Osteocyte (in vitro differentiated cells): Measurements from ENCODE around the gene SLC4A5. TPM values are rescaled to one million over a fixed set of nuclear protein-coding genes. Genes with fewer than 3 reads are reported as not detected.
"Not testable (repeated sequence)": the region's sequence is repeated elsewhere in the genome, so short reads cannot be mapped to it uniquely, and the experiment has no call there.

ENCODE experiments used
- DNase-seq: peaks from one replicate; pipeline ENCODE4 v3.0.0; 2021; ENCODE audit warnings: mixed read lengths; ENCODE audit not compliant: unreplicated experiment; ENCODE audit errors: extremely low spot score
- H3K27ac Mint-ChIP-seq: one replicate; pipeline ENCODE4 v1.8.0; 2021; ENCODE audit warnings: mild to moderate bottlenecking, mixed read lengths; ENCODE audit not compliant: unreplicated experiment
- H3K27me3 Mint-ChIP-seq: one replicate; pipeline ENCODE4 v1.8.0; 2021; ENCODE audit warnings: mixed read lengths; ENCODE audit not compliant: unreplicated experiment
- H3K36me3 Mint-ChIP-seq: one replicate; pipeline ENCODE4 v1.8.0; 2021; ENCODE audit warnings: mixed read lengths; ENCODE audit not compliant: unreplicated experiment
- H3K4me1 Mint-ChIP-seq: one replicate; pipeline ENCODE4 v1.8.0; 2021; ENCODE audit warnings: mixed read lengths; ENCODE audit not compliant: unreplicated experiment
- H3K4me3 Mint-ChIP-seq: one replicate; pipeline ENCODE4 v1.8.0; 2021; ENCODE audit warnings: mild to moderate bottlenecking, moderate library complexity, mixed read lengths; ENCODE audit not compliant: unreplicated experiment
- H3K9me3 Mint-ChIP-seq: one replicate; pipeline ENCODE4 v1.8.0; 2021; ENCODE audit warnings: mixed read lengths; ENCODE audit not compliant: unreplicated experiment
- CTCF ChIP-seq: fragments of 200-600 bp; sonication (generic); IDR thresholded peaks from 2 replicates; pipeline ENCODE4 v1.5.0; 2021; ENCODE audit warnings: antibody characterized with exemption, mild to moderate bottlenecking, moderate library complexity
- total RNA-seq: library from RNA; stranded (reverse); gene quantifications from 2 replicates; pipeline ENCODE4 v1.2.1, GENCODE V29; 2021

SLC4A5 gene
- total RNA-seq, 1 donor from 2014 or later, result 1.6 TPM

GRCh38 chr2:74345272-74345943, 2.2 kb upstream of the SLC4A5 start:
- H3K9me3 Mint-ChIP-seq, result no peaks in the 10 kb centered on the region
- H3K27ac Mint-ChIP-seq, result no peak overlapping the region
- H3K36me3 Mint-ChIP-seq, result no peaks in the 10 kb centered on the region
- no peak for DNase-seq
- peaks cover 27% of the 10 kb centered on the region for H3K27me3 Mint-ChIP-seq
- no peak overlapping the region for H3K4me3 Mint-ChIP-seq
- TF ChIP-seq CTCF, result no peak
- no peaks in the 10 kb centered on the region for H3K4me1 Mint-ChIP-seq

GRCh38 chr2:74336227-74336626, 7.0 kb downstream of the SLC4A5 start:
- H3K27me3 Mint-ChIP-seq, result peaks cover 26% of the 10 kb centered on the region
- H3K9me3 Mint-ChIP-seq, H3K36me3 Mint-ChIP-seq, H3K4me3 Mint-ChIP-seq, DNase-seq, H3K27ac Mint-ChIP-seq, H3K4me1 Mint-ChIP-seq: not testable (repeated sequence)

- no peaks in the 10 kb centered on the region for H3K4me1 Mint-ChIP-seq
- no peaks in the 10 kb centered on the region for H3K9me3 Mint-ChIP-seq
- H3K4me3 Mint-ChIP-seq, result no peak overlapping the region
- no peak overlapping the region for H3K27ac Mint-ChIP-seq
- H3K27me3 Mint-ChIP-seq, result peaks cover 21% of the 10 kb centered on the region
- TF ChIP-seq CTCF, result peak; percentile 96
- H3K36me3 Mint-ChIP-seq, result no peaks in the 10 kb centered on the region
- peak; percentile 92 for DNase-seq
Measured at GRCh38 chr2:74334931-74335333, 8.3 kb downstream of the SLC4A5 start.

GRCh38 chr2:74333896-74334586, 9.2 kb downstream of the SLC4A5 start:
- Mint-ChIP-seq H3K36me3 (no peaks in the 10 kb centered on the region), H3K4me1 (no peaks in the 10 kb centered on the region), H3K4me3 (no peak overlapping the region), H3K27ac (no peak overlapping the region), H3K27me3 (peaks cover 15% of the 10 kb centered on the region), H3K9me3 (no peaks in the 10 kb centered on the region)
- peak; percentile 32 for DNase-seq
- no peak for TF ChIP-seq CTCF

- H3K36me3 Mint-ChIP-seq, result no peaks in the 10 kb centered on the region
- H3K27me3 Mint-ChIP-seq, result peaks cover 15% of the 10 kb centered on the region
- peak; percentile 48 for TF ChIP-seq CTCF
- H3K27ac Mint-ChIP-seq, result no peak overlapping the region
- H3K4me1 Mint-ChIP-seq, result no peaks in the 10 kb centered on the region
- no peak overlapping the region for H3K4me3 Mint-ChIP-seq
- H3K9me3 Mint-ChIP-seq, result no peaks in the 10 kb centered on the region
- peak; percentile 36 for DNase-seq
Measured at GRCh38 chr2:74333175-74333574, 10.0 kb downstream of the SLC4A5 start.
